ENCODE data around the gene AUH. TPM values are rescaled to one million over a fixed set of nuclear protein-coding genes. Genes with fewer than 3 reads are reported as not detected.

The AUH gene
- total RNA-seq (2014; rRNA removed; shearing (Covaris generic)) (24.5 and 31.7 TPM in 2 replicates), total RNA-seq (2022) (16.7 and 16.9 TPM in 2 replicates), Bru-seq, nascent RNA (percentile 61 among the genes with signal in this experiment), BruChase-seq, experiment 1, labeled RNA remaining after a 6-hour chase (percentile 60 among the genes with signal in this experiment), BruChase-seq, experiment 2, labeled RNA remaining after a 2-hour chase (percentile 64 among the genes with signal in this experiment)
- long read RNA-seq, partial matches to known transcripts: 3 of 15 reads
- long read RNA-seq, other reads (novel, unspliced or antisense): 9 of 15 reads

GRCh38 chr9:91361291-91362050 lies at the start of gene AUH:
Gene AUH, minus strand, starts transcription at chr9:91361918. Its CDS starts 29 bp downstream, at chr9:91361889.
- Histone ChIP-seq H3K4me1 (ENCODE audit: insufficient read depth, low read length, poor library complexity, severe bottlenecking) (peaks cover 25% of the 10 kb centered on the region), H3K79me2 (ENCODE audit: insufficient read depth, low read depth, low read length) (peaks cover 26% of the 10 kb centered on the region; the same call in 1 of the 2 replicates), H3K36me3 (ENCODE audit: insufficient read depth, low read length) (peaks cover 11% of the 10 kb centered on the region; the same call in 1 of the 2 replicates), H3K4me3 (ENCODE audit: low read depth, low read length, poor library complexity, severe bottlenecking) (peak within 1 kb of the TSS; percentile 80), H3K4me2 (ENCODE audit: low read length) (peak within 1 kb of the TSS; percentile 95), H3K9me3 (ENCODE audit: low read length) (no peaks in the 10 kb centered on the region; the same call in 1 of the 2 replicates), H4K20me1 (ENCODE audit: insufficient read depth, low read length) (no peaks in the 10 kb centered on the region; the same call in 1 of the 2 replicates), H3K9me2 (ENCODE audit: insufficient read depth, low read length) (no peaks in the 10 kb centered on the region), H3K27ac (ENCODE audit: low read depth, low read length, poor library complexity, severe bottlenecking) (peak within 1 kb of the TSS; percentile 22), H2AFZ (ENCODE audit: low read length) (peak within 1 kb of the TSS; percentile 97)
- TF ChIP-seq CTCF (conservative IDR thresholded peaks at IDR 0.05; ENCODE audit: low read length): no peak
- TF ChIP-seq EZH2phosphoT487 (IDR thresholded peaks at IDR 0.05; ENCODE audit: borderline replicate concordance, low read depth, low read length): no peak
- CTCF ChIA-PET (ENCODE audit: unreplicated experiment): no interaction called here
- POLR2A ChIA-PET: interaction anchor here (0.8 to 1.4 kb wide), 8 partner anchors 9 to 327 kb away, joined by 3 to 4 read pairs (median 3); no protein-coding TSS in a partner anchor
- no TSS peak for BruUV-seq (replicated peaks)
- peak; percentile 89 for DNase-seq (ENCODE audit: low spot score)
- intact Hi-C loops (cut with micrococcal nuclease; ENCODE audit: unreplicated experiment): loop anchor here (2.0 to 10.0 kb wide), 4 partner anchors 61 to 257 kb away; partner anchors contain the start of gene NFIL3

GRCh38 chr9:91411096-91411771 lies 49.5 kb upstream of the AUH start:
- DNase-seq (ENCODE audit: low spot score): no peak
- no TSS peak for BruUV-seq (replicated peaks)
- H3K9me2 ChIP-seq (ENCODE audit: insufficient read depth, low read length): no peaks in the 10 kb centered on the region
- H3K4me1 ChIP-seq (ENCODE audit: insufficient read depth, low read length, poor library complexity, severe bottlenecking): peaks cover 6% of the 10 kb centered on the region
- CTCF ChIA-PET (ENCODE audit: unreplicated experiment): no interaction called here
- no peaks in the 10 kb centered on the region for H3K9me3 ChIP-seq (ENCODE audit: low read length)
- POLR2A ChIA-PET: no interaction called here
- H3K4me2 ChIP-seq (ENCODE audit: low read length): no peak overlapping the region
- TF ChIP-seq EZH2phosphoT487 (IDR thresholded peaks at IDR 0.05; ENCODE audit: borderline replicate concordance, low read depth, low read length) (no peak), CTCF (conservative IDR thresholded peaks at IDR 0.05; ENCODE audit: low read length) (no peak)
- peaks cover 6% of the 10 kb centered on the region for H3K36me3 ChIP-seq (ENCODE audit: insufficient read depth, low read length)
- no peak overlapping the region for H2AFZ ChIP-seq (ENCODE audit: low read length)
- intact Hi-C loops (cut with micrococcal nuclease; ENCODE audit: unreplicated experiment): no loop called here
- H4K20me1 ChIP-seq (ENCODE audit: insufficient read depth, low read length): no peaks in the 10 kb centered on the region
- no peak overlapping the region for H3K4me3 ChIP-seq (ENCODE audit: low read depth, low read length, poor library complexity, severe bottlenecking)
- no peak overlapping the region for H3K27ac ChIP-seq (ENCODE audit: low read depth, low read length, poor library complexity, severe bottlenecking)
- no peaks in the 10 kb centered on the region for H3K79me2 ChIP-seq (ENCODE audit: insufficient read depth, low read depth, low read length)
